HFF-Myc (cell line): ENCODE data around the gene CAPZA1.

Experiments
- DNase-seq: peaks from one replicate; pipeline ENCODE4 v3.0.0-alpha.2; 2011; ENCODE audit warnings: low read depth; ENCODE audit errors: extremely low read depth
- H3K4me3 ChIP-seq: replicated peaks from 2 replicates; pipeline ENCODE4 v1.5.1; 2011; ENCODE audit warnings: low read depth, mild to moderate bottlenecking, control low read depth, low read length
- TF ChIP-seq, protein P1 (sequence below): IDR thresholded peaks from 2 replicates; pipeline ENCODE4 v1.5.1; 2012; ENCODE audit warnings: mild to moderate bottlenecking, low read depth, low read length, control low read depth; ENCODE audit errors: missing control alignments

CAPZA1 gene

DNA sequence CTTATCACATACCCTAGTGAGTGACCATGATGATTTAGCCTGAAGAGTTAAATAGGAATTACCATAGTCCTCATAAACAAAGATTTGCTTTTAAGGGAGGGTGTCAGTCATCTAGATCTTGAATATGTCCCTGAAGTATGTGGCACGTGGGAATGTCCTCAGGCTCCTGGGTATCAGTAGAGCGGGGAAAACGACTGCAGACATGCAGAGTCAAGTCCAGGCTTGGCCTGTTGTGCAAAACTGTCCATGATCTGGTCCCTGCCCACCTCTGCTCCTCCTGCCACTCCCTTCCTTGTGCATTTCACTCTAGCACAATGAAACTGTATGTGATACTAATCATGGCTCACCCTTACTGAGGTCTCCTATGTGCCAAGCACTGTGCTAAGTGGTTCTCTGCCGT lies 67.7 kb downstream of the CAPZA1 start:
- TF ChIP-seq, protein P1, sequence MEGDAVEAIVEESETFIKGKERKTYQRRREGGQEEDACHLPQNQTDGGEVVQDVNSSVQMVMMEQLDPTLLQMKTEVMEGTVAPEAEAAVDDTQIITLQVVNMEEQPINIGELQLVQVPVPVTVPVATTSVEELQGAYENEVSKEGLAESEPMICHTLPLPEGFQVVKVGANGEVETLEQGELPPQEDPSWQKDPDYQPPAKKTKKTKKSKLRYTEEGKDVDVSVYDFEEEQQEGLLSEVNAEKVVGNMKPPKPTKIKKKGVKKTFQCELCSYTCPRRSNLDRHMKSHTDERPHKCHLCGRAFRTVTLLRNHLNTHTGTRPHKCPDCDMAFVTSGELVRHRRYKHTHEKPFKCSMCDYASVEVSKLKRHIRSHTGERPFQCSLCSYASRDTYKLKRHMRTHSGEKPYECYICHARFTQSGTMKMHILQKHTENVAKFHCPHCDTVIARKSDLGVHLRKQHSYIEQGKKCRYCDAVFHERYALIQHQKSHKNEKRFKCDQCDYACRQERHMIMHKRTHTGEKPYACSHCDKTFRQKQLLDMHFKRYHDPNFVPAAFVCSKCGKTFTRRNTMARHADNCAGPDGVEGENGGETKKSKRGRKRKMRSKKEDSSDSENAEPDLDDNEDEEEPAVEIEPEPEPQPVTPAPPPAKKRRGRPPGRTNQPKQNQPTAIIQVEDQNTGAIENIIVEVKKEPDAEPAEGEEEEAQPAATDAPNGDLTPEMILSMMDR = no peak
- no peak overlapping the region for H3K4me3 ChIP-seq
- DNase-seq = no peak

DNA sequence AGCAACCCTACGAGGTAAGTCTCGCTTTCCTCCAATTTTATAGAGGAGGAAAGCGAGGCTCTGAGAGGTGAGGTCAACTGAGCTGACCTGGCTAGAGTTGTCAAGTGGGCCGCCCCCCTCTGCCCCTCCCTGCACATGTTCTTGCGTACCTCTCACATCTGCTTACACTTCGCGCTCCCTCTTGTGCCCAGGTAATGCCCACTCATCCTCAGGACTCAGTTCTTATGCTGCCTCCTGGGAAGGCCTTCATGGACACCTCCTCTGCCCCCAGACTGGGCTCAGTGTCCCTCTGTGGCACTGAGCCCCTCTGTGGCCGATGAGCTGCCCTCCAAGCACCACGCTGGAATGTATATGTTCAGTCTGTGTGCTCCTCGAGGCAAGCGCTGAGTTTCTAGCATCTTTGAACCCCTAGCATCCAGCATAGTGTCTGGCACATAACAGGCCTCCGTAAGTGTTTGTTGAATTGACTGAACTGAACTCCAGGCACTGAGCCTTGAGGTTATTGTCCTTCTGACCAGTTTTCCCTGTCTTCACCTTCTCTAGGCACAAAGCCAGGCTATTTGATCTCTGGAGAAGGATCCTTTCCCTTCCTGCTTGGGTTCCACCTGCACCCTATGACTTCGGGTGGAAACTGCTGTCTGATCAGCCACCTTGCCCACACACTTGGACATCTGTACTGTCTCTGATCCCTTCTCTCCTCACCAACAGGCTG lies 68.3 kb downstream of the CAPZA1 start:
- TF ChIP-seq, protein P1 = no peak
- no peak for DNase-seq
- no peak overlapping the region for H3K4me3 ChIP-seq

DNA sequence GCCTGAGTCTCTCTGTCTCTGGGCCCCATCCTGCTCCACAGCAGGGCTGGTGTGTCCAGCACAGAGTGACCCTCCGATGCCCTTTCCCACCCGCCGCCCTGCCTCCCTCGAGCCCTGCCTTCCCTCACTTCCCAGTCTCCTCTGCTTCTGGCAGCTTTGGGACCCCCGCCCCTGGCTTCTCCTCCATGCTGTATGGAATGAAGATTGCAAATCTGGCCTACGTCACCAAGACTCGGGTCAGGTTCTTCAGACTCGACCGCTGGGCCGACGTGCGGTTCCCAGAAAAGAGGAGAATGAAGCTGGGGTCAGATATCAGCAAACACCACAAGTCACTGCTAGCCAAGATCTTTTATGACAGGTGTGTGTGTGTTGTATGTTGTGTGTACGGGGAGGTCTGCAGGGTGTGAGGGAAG lies 69.2 kb downstream of the CAPZA1 start:
- TF ChIP-seq, protein P1 = no peak
- no peak overlapping the region for H3K4me3 ChIP-seq
- no peak for DNase-seq

DNA sequence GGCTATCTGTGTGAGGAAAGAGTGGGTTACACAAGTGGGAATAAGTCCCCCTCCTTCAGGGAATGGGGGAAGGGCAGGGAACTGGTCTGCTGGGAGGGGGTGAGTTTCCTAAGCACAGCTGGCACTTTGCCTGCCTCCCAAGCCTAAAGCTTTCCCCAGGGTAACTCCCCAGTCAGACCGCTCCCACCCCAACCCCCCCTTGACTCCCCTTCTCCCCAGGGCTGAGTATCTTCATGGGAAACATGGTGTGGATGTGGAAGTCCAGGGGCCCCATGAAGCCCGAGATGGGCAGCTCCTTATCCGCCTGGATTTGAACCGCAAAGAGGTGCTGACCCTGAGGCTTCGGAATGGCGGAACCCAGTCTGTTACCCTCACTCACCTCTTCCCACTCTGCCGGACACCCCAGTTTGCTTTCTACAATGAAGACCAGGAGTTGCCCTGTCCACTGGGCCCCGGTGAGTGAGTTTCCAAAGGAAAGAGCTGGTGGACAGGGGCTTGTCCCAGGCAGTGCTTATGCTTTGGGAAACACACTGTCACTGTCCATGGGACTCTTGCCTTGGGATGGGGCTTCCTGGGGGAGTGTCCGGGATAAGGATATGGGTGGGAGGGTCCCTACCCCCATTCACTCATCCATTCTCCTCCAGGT lies 69.7 kb downstream of the CAPZA1 start:
- TF ChIP-seq, protein P1 = no peak
- no peak overlapping the region for H3K4me3 ChIP-seq
- no peak for DNase-seq

DNA sequence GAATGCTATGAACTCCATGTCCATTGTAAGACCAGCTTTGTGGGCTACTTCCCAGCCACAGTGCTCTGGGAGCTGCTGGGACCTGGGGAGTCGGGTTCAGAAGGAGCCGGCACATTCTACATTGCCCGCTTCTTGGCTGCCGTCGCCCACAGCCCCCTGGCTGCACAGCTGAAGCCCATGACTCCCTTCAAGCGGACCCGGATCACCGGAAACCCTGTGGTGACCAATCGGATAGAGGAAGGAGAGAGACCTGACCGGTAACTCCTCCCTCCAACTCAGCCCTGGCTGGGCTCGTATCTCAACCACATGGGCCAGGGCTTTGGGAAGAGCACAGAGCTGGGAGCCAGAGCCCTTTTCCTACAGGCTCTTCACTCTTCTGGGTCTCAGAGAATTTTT lies 70.2 kb downstream of the CAPZA1 start:
- TF ChIP-seq, protein P1 = no peak
- H3K4me3 ChIP-seq = no peak overlapping the region
- no peak for DNase-seq

DNA sequence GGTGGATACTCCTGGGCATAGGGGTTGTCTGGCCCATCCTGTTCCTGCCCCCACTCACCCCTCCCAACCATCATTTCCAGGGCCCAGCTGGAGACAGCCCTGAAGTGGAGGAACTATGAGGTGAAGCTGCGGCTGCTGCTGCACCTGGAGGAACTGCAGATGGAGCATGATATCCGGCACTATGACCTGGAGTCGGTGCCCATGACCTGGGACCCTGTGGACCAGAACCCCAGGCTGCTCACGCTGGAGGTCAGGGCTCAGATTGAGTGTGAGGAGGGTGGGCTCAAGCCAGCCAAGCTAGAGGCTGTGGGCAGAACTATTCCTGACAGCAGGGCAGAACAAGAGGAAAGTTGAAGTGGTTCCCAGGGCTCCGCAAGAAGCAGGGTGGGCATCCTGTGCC lies 73.0 kb downstream of the CAPZA1 start:
- DNase-seq = no peak
- H3K4me3 ChIP-seq = no peak overlapping the region
- TF ChIP-seq, protein P1 = no peak
